Measurements from ENCODE around the gene TMEM74B.

The TMEM74B gene

DNA sequence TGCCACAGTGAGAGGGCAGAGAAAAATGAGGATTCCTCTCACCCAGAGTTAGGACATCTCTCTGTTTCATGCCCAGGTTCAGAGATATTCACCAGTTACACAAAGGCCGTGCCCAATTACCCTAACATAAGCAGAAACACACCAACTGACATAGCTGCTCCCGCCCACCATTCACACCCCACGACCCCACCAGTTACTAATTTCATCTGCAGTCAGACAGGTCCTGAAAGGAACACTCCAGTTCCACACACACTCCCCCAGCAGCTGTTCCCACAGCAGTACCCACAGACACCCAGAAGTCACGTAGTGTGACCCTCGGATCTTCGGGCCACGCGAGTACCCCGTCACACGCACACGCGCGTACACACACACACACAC lies 532 bp downstream of the TMEM74B start:
- ChIA-PET CTCF (interaction anchor here (0.9 to 2.2 kb wide), 3 partner anchors 8 to 227 kb away, joined by 3 to 9 read pairs (median 3); no protein-coding TSS in a partner anchor), POLR2A (no interaction called here)
- no peak for DNase-seq (ENCODE audit: extremely low spot score)
- TF ChIP-seq, protein P1, sequence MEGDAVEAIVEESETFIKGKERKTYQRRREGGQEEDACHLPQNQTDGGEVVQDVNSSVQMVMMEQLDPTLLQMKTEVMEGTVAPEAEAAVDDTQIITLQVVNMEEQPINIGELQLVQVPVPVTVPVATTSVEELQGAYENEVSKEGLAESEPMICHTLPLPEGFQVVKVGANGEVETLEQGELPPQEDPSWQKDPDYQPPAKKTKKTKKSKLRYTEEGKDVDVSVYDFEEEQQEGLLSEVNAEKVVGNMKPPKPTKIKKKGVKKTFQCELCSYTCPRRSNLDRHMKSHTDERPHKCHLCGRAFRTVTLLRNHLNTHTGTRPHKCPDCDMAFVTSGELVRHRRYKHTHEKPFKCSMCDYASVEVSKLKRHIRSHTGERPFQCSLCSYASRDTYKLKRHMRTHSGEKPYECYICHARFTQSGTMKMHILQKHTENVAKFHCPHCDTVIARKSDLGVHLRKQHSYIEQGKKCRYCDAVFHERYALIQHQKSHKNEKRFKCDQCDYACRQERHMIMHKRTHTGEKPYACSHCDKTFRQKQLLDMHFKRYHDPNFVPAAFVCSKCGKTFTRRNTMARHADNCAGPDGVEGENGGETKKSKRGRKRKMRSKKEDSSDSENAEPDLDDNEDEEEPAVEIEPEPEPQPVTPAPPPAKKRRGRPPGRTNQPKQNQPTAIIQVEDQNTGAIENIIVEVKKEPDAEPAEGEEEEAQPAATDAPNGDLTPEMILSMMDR (IDR thresholded peaks at IDR 0.05; ENCODE audit: control extremely low read depth, extremely low read depth, low read depth, missing control alignments): no peak

DNA sequence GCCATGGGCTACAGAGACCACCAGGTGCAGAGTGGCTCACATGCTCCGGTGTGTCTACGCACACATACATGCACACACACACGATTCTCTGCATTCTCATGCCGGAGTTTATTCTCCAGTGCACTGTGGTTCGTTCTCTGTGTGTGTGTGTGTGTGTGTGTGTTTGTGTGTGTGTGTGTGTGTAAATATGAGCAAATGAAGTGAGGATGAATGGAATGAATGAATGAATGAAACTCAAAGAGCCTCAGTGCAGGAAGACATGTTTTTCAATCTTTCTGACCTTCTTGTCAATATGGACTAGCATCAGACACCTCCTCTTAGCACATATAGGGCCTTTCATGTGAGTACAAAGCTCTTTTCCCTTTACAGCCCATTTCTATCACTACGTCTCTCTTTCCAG lies 1.6 kb downstream of the TMEM74B start:
- ChIA-PET POLR2A (no interaction called here), CTCF (interaction anchor here (1.2 kb wide), 1 partner anchor 226 kb away, joined by 3 read pairs; no protein-coding TSS in a partner anchor)
- TF ChIP-seq, protein P1 (IDR thresholded peaks at IDR 0.05; ENCODE audit: control extremely low read depth, extremely low read depth, low read depth, missing control alignments): no peak

DNA sequence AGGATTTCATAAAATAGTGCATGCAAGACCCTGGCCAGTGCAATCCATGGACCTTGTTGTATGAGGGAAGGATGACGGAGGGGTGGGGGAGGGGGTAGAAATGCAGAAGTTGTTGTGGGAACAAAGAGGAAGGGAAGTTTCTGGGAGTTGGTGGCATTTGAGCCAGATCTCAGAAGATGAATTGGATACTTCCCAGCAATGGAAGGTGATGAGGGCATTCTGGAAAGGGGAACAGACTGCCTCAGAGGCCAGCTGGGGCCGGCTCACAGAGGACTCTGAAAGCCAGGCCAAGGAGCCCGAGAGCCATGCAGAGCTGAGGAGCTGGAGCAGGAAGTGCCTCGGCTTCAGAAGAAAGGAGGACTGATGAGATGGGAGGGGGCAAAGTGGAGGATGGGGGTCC lies 2.7 kb downstream of the TMEM74B start:
- POLR2A ChIA-PET: no interaction called here
- no peak for DNase-seq (ENCODE audit: extremely low spot score)
- TF ChIP-seq, protein P1 (IDR thresholded peaks at IDR 0.05; ENCODE audit: control extremely low read depth, extremely low read depth, low read depth, missing control alignments): no peak
- CTCF ChIA-PET: no interaction called here

More for the DNA sequence above, 1.6 kb downstream of the TMEM74B start:
- no peak for DNase-seq (ENCODE audit: extremely low spot score)

DNA sequence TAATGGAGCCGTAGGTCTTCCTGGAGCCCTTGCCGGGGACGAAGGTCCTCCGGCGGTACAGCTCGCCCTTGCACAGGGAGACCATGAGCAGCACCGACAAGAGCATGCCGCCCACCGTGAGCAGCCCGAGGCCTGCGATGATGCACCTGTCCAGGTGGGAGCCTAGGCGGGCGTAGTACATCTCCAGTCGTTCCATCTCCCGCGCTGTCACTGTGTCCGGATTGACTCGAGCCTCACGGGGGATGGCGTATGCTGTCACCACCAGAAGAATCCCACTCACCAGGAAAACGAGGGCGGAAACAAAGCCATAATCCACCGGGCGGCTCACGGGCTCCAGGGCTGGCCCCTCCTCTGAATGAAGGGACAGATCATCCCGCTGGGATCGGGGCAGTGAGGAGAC lies 3.8 kb downstream of the TMEM74B start:
- ChIA-PET CTCF (interaction anchor here (0.6 to 2.0 kb wide), 3 partner anchors 14 to 210 kb away, joined by 3 to 4 read pairs (median 4); no protein-coding TSS in a partner anchor), POLR2A (no interaction called here)
- DNase-seq (ENCODE audit: extremely low spot score): no peak
- TF ChIP-seq, protein P1 (IDR thresholded peaks at IDR 0.05; ENCODE audit: control extremely low read depth, extremely low read depth, low read depth, missing control alignments): no peak

DNA sequence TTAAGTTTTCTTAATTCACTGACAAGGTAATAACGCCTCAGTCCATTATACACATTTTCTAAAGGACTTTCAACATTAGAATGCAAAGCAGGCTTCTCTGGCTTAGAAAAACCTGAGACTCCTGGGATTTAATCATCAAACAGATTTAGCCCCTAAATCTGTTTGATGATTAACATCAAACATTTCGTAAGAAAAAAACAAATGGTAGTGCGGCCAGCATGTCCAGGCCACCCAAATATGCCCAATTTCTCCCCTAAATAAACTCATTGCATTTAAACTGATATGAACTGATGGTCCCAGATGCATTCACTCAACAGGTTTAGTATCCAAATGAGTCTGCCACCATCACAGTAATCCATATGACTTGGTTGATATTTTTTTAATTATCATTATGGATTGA lies 6.2 kb downstream of the TMEM74B start:
- TF ChIP-seq, protein P1 (IDR thresholded peaks at IDR 0.05; ENCODE audit: control extremely low read depth, extremely low read depth, low read depth, missing control alignments): no peak
- POLR2A ChIA-PET: no interaction called here
- CTCF ChIA-PET: interaction anchor here (0.7 to 0.9 kb wide), 2 partner anchors 18 to 222 kb away, joined by 3 read pairs; no protein-coding TSS in a partner anchor
- DNase-seq (ENCODE audit: extremely low spot score): no peak

DNA sequence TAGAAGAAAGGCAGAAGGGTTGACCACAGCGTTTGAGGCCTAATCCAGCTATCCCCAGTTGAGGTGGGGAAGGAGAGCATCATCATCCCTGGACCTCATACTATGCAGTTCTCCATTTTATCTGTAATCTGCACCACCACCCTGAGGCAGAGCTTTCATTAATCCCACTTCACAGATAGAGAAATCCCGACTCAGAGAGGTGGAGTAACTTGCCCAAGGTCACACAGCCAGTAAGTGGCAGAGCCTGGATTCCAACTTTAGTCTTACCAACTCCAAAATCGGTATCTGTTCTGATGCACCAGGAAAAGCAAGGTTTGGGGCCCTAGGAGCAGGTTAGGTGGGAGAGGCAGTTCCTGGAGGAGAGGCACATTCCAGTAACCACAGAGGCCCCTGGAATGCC lies 6.7 kb downstream of the TMEM74B start:
- CTCF ChIA-PET: no interaction called here
- DNase-seq (ENCODE audit: extremely low spot score): no peak
- POLR2A ChIA-PET: no interaction called here
- TF ChIP-seq, protein P1 (IDR thresholded peaks at IDR 0.05; ENCODE audit: control extremely low read depth, extremely low read depth, low read depth, missing control alignments): no peak

DNA sequence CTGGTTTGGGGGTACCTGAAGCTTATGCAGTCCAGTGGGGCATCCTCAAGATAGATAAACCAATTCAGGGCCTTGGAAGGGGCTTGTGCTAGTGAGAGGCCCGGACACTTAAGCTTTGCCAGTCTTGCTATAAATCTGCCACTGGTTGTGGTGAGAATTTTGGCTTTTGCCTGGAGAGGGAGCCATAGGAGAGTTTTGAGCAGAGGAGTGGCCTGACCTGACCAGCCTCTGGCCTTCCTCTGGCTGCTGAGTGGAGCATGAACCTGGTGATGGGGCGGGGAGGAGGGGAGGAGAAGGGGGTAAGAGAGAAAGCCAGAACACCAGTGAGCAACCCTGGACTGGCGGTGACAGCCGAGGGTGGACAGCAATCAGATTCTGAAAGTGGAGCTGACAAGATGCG lies 7.1 kb downstream of the TMEM74B start:
- TF ChIP-seq, protein P1 (IDR thresholded peaks at IDR 0.05; ENCODE audit: control extremely low read depth, extremely low read depth, low read depth, missing control alignments): no peak
- ChIA-PET POLR2A (no interaction called here), CTCF (no interaction called here)
- DNase-seq (ENCODE audit: extremely low spot score): no peak
